Loucy (cell line): Measurements from ENCODE around the gene PNPLA1.

Experiments
- H2AFZ ChIP-seq: fragments of 200-600 bp; sonication (generic); 2 replicates; pipeline ENCODE4 v1.6.0; 2016; ENCODE audit warnings: antibody characterized with exemption, mild to moderate bottlenecking, low read length, moderate library complexity
- H3F3A ChIP-seq: fragments of 200-600 bp; 2 replicates; pipeline ENCODE4 v1.6.0; 2016; ENCODE audit warnings: antibody characterized with exemption, low read depth, mild to moderate bottlenecking
- H3K27me3 ChIP-seq: fragments of 200-600 bp; sonication (generic); 2 replicates; pipeline ENCODE4 v1.6.1; 2014; ENCODE audit warnings: low read length, mild to moderate bottlenecking; ENCODE audit not compliant: insufficient read depth, poor library complexity, severe bottlenecking
- H3K36me3 ChIP-seq: fragments of 200-600 bp; sonication (generic); 2 replicates; pipeline ENCODE4 v1.6.1; 2016; ENCODE audit warnings: low read length; ENCODE audit not compliant: insufficient read depth
- H3K4me1 ChIP-seq: fragments of 200-600 bp; sonication (generic); 2 replicates; pipeline ENCODE4 v1.5.1; 2014; ENCODE audit warnings: low read length, mild to moderate bottlenecking; ENCODE audit not compliant: insufficient read depth, poor library complexity, severe bottlenecking
- H3K4me2 ChIP-seq: fragments of 200-600 bp; sonication (generic); 2 replicates; pipeline ENCODE4 v1.6.0; 2014; ENCODE audit warnings: antibody characterized with exemption, low read length, low read depth, mild to moderate bottlenecking; ENCODE audit not compliant: poor library complexity, severe bottlenecking
- H3K4me3 ChIP-seq: fragments of 200-600 bp; sonication (generic); 2 replicates; pipeline ENCODE4 v1.5.1; 2014; ENCODE audit warnings: low read length, mild to moderate bottlenecking, mixed read lengths; ENCODE audit not compliant: poor library complexity, severe bottlenecking
- H3K79me2 ChIP-seq: fragments of 200-600 bp; sonication (generic); 2 replicates; pipeline ENCODE4 v1.6.1; 2014; ENCODE audit warnings: low read length; ENCODE audit not compliant: insufficient read depth
- H3K9ac ChIP-seq: fragments of 200-600 bp; sonication (generic); 2 replicates; pipeline ENCODE4 v1.6.0; 2014; ENCODE audit warnings: mild to moderate bottlenecking, low read depth, low read length, moderate library complexity; ENCODE audit not compliant: poor library complexity, severe bottlenecking
- H3K9me2 ChIP-seq: fragments of 200-600 bp; sonication (generic); replicated peaks from 2 replicates; pipeline ENCODE4 v1.6.1; 2016; ENCODE audit warnings: low read depth, low read length, mixed read lengths
- H3K9me3 ChIP-seq: fragments of 200-600 bp; sonication (generic); 2 replicates; pipeline ENCODE4 v1.6.1; 2014; ENCODE audit warnings: mild to moderate bottlenecking, antibody characterized with exemption, low read length, low read depth; ENCODE audit not compliant: insufficient read depth
- H4K20me1 ChIP-seq: fragments of 200-600 bp; sonication (generic); 2 replicates; pipeline ENCODE4 v1.6.0; 2014; ENCODE audit warnings: antibody characterized with exemption, low read length, mild to moderate bottlenecking; ENCODE audit not compliant: insufficient read depth, poor library complexity, severe bottlenecking
- CTCF ChIP-seq: fragments of 200-600 bp; sonication (generic); conservative IDR thresholded peaks from 2 replicates; pipeline ENCODE4 v1.5.1; 2014; ENCODE audit warnings: mild to moderate bottlenecking, antibody characterized with exemption, low read length
- EZH2phosphoT487 ChIP-seq: fragments of 200-600 bp; IDR thresholded peaks from 2 replicates; pipeline ENCODE4 v1.6.1; 2018; ENCODE audit warnings: antibody characterized with exemption, mild to moderate bottlenecking, moderate library complexity, borderline replicate concordance

PNPLA1 gene

DNA sequence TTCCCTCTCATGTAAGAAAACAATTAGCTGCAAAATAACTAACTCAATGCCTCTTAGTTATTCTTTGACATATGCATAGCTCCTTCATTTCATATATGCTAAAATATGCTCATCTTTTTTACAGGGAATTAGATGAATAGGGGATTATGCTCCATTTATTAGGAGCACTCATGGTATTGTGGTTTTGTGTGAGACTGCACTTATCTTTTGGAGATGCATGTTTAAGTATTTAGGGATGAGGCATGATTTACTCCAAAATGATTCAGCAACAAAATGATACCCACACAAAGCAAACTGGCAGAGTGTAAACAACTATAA lies 58.0 kb downstream of the PNPLA1 start:
- Histone ChIP-seq H3K4me3 (no peak overlapping the region), H4K20me1 (no peaks in the 10 kb centered on the region), H3K9me3 (no peaks in the 10 kb centered on the region), H3K36me3 (no peaks in the 10 kb centered on the region), H3K27me3 (no peaks in the 10 kb centered on the region), H3K9ac (no peak overlapping the region), H3K4me2 (no peak overlapping the region), H3F3A (no peaks in the 10 kb centered on the region), H3K79me2 (no peaks in the 10 kb centered on the region), H3K9me2 (no peaks in the 10 kb centered on the region), H3K4me1 (peaks cover 8% of the 10 kb centered on the region), H2AFZ (no peak overlapping the region)
- no peak for TF ChIP-seq CTCF
- no peak for TF ChIP-seq EZH2phosphoT487

- H4K20me1 ChIP-seq: no peaks in the 10 kb centered on the region
- no peak overlapping the region for H2AFZ ChIP-seq
- H3K4me3 ChIP-seq: no peak overlapping the region
- H3K36me3 ChIP-seq: no peaks in the 10 kb centered on the region
- peaks cover 8% of the 10 kb centered on the region for H3K4me1 ChIP-seq
- no peaks in the 10 kb centered on the region for H3F3A ChIP-seq
- H3K27me3 ChIP-seq: no peaks in the 10 kb centered on the region
- H3K4me2 ChIP-seq: no peak overlapping the region
- TF ChIP-seq CTCF: no peak
- no peak for TF ChIP-seq EZH2phosphoT487
- H3K9me2 ChIP-seq: no peaks in the 10 kb centered on the region
- H3K9me3 ChIP-seq: no peaks in the 10 kb centered on the region
- H3K79me2 ChIP-seq: no peaks in the 10 kb centered on the region
- H3K9ac ChIP-seq: no peak overlapping the region
Observed at GRCh38 chr6:36328600-36328999, 58.7 kb downstream of the PNPLA1 start.

GRCh38 chr6:36329798-36330291 lies 60.0 kb downstream of the PNPLA1 start:
- Histone ChIP-seq H3K79me2 (no peaks in the 10 kb centered on the region), H3K9me3 (no peaks in the 10 kb centered on the region), H3K4me3 (no peak overlapping the region), H2AFZ (no peak overlapping the region), H3F3A (no peaks in the 10 kb centered on the region), H3K4me2 (no peak overlapping the region), H3K36me3 (no peaks in the 10 kb centered on the region), H3K9me2 (no peaks in the 10 kb centered on the region), H4K20me1 (no peaks in the 10 kb centered on the region), H3K27me3 (no peaks in the 10 kb centered on the region), H3K9ac (no peak overlapping the region), H3K4me1 (peaks cover 8% of the 10 kb centered on the region)
- TF ChIP-seq EZH2phosphoT487 (no peak), CTCF (no peak)
